Measurements from ENCODE around the gene NMRK2.
"Not testable (repeated sequence)": the region's sequence is repeated elsewhere in the genome, so short reads cannot be mapped to it uniquely, and the experiment has no call there.

NMRK2 gene

GRCh38 chr19:3938300-3938950 is 5.6 kb downstream of the NMRK2 start:
- not testable (repeated sequence) for DNase-seq

- no peak for DNase-seq
Measured at GRCh38 chr19:3942790-3943409, 10.0 kb downstream of the NMRK2 start.

- peak in 1 of 2 donors; percentile 16 for DNase-seq
Measured at GRCh38 chr19:3944018-3944721, 11.3 kb downstream of the NMRK2 start.

GRCh38 chr19:3945838-3946237 is 13.0 kb downstream of the NMRK2 start:
- no peak for DNase-seq

- DNase-seq, result not testable (repeated sequence)
Measured at GRCh38 chr19:3947316-3947933, 14.6 kb downstream of the NMRK2 start.

- DNase-seq, result no peak
Measured at GRCh38 chr19:3949294-3949693, 16.4 kb downstream of the NMRK2 start.

- no peak for DNase-seq
Measured at GRCh38 chr19:3949997-3950859, 17.4 kb downstream of the NMRK2 start.

- no peak for DNase-seq
Measured at GRCh38 chr19:3950871-3951861, 18.3 kb downstream of the NMRK2 start.

GRCh38 chr19:3952755-3953276 is 19.9 kb downstream of the NMRK2 start:
- not testable (repeated sequence) for DNase-seq

- DNase-seq, result no peak
Measured at GRCh38 chr19:3954107-3954506, 21.2 kb downstream of the NMRK2 start.

GRCh38 chr19:3955276-3955675 is 22.4 kb downstream of the NMRK2 start:
- DNase-seq, result not testable (repeated sequence)

- DNase-seq, result no peak
Measured at GRCh38 chr19:3955688-3956087, 22.8 kb downstream of the NMRK2 start.

- no peak for DNase-seq
Measured at GRCh38 chr19:3958836-3959765, 26.2 kb downstream of the NMRK2 start.

- DNase-seq, result no peak
Measured at GRCh38 chr19:3959766-3960131, 26.9 kb downstream of the NMRK2 start.

- no peak for DNase-seq
Measured at GRCh38 chr19:3961007-3961406, 28.1 kb downstream of the NMRK2 start.

- no peak for DNase-seq
Measured at GRCh38 chr19:3963458-3964255, 30.8 kb downstream of the NMRK2 start.

- DNase-seq, result no peak
Measured at GRCh38 chr19:3964256-3965194, 31.7 kb downstream of the NMRK2 start.
